Measurements from ENCODE around the gene RNF121.

RNF121 gene

DNA sequence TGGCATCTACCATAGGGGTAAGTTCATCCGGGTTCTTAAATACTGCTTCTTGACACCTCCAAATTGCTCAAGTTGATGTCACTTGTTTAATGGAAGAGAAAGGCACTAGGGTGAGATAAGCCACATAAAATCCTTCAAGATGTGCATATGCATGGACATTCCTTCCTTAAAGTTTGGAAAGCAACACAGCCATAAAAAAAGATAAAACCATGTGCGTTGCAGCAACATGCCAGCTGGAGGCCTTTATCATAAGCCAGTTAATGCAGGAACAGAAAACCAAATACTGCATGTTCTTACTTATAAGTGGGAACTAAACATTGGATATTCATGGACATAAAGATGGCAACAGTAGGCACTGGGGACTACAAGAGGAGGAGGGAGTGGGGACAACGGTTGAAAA is 61.9 kb downstream of the RNF121 start:
- ATAC-seq (no peak), DNase-seq (no peak)
- Mint-ChIP-seq H3K36me3 (ENCODE audit: low read depth) (peaks cover 9% of the 10 kb centered on the region), H3K4me3 (no peak overlapping the region), H3K9me3 (no peaks in the 10 kb centered on the region), H3K27ac (no peak overlapping the region), H3K27me3 (no peaks in the 10 kb centered on the region), H3K4me1 (peaks cover 17% of the 10 kb centered on the region)

DNA sequence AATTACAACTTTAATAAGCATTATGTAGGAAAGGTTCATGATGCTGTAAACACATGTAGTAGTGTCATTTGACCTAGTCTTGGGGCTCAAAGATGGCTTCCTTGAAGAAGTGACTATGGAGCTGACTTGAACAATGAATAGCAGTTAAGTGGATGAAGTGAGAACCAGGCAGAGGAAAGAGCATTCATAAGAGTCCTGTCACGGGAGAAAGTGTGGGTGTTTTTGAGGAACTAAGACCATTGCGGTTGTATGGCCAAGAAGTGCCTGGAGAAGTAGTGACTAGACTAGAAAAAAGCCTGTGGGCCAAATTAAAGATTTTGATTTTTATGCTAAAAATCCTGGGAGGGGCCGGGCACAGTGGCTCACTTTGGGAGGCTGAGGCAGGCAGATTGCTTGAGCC is 62.6 kb downstream of the RNF121 start:
- ATAC-seq: no peak
- H3K4me3 Mint-ChIP-seq: no peak overlapping the region
- H3K27ac Mint-ChIP-seq: no peak overlapping the region
- no peak for DNase-seq
- H3K36me3 Mint-ChIP-seq (ENCODE audit: low read depth): peaks cover 5% of the 10 kb centered on the region
- no peaks in the 10 kb centered on the region for H3K9me3 Mint-ChIP-seq
- H3K27me3 Mint-ChIP-seq: no peaks in the 10 kb centered on the region
- H3K4me1 Mint-ChIP-seq: peaks cover 15% of the 10 kb centered on the region

DNA sequence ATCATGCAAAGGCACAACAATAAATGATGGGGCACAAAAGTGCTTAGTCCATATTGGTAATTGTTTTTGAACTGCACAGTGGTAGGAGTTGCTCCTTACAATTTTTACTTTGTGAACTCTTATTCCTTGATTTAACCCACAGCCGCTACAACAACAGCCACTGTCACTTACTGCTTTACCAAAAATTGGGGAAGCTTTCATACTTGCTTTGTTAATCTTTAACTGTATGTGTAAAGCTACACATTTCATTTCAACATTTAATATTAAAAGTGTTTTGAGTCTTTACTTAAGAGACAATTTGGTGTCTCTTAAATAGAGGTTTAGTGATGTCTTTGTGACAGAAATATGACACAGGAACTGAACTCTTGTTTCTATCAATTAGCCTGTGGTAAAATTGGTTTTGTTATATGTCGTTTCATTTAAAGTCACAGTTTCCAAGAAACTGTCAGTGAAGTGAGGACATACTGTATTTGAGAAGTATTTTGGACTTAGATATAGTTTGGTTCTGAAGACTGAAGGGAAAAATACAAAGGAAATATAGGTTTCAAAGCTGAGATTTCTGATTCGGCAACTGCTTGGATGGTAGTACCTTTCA is 63.4 kb downstream of the RNF121 start:
- Mint-ChIP-seq H3K4me1 (peaks cover 15% of the 10 kb centered on the region), H3K27ac (no peak overlapping the region)

DNA sequence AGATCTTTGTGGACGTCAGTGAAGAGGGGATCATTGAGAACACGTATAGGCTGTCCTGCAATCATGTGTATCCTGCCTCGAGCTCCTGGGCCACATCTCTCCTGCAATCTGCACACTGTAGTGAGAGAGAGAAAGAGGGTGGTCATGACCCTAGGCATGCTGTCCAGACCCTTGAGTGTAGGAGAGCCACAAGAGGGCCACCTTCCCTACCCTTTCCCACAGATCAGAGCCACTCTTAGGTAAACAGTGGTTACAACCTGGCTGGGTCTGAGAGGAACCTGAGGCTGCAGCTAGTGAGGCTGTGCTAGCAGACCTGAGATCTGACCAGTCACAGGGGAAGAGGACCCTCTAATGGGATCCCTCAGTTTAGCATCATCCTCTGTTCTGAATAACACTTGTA is 65.9 kb downstream of the RNF121 start:
- ATAC-seq (no peak), DNase-seq (no peak)
- H3K27ac Mint-ChIP-seq: no peak overlapping the region
- H3K27me3 Mint-ChIP-seq: no peaks in the 10 kb centered on the region
- peaks cover 7% of the 10 kb centered on the region for H3K36me3 Mint-ChIP-seq (ENCODE audit: low read depth)
- H3K4me1 Mint-ChIP-seq: peaks cover 34% of the 10 kb centered on the region
- no peak overlapping the region for H3K4me3 Mint-ChIP-seq
- H3K9me3 Mint-ChIP-seq: no peaks in the 10 kb centered on the region

More for the DNA sequence above, 63.4 kb downstream of the RNF121 start:
- H3K9me3 Mint-ChIP-seq: no peaks in the 10 kb centered on the region
- H3K36me3 Mint-ChIP-seq (ENCODE audit: low read depth): peaks cover 5% of the 10 kb centered on the region
- H3K4me3 Mint-ChIP-seq: no peak overlapping the region
- DNase-seq (no peak), ATAC-seq (no peak)
- H3K27me3 Mint-ChIP-seq: no peaks in the 10 kb centered on the region

DNA sequence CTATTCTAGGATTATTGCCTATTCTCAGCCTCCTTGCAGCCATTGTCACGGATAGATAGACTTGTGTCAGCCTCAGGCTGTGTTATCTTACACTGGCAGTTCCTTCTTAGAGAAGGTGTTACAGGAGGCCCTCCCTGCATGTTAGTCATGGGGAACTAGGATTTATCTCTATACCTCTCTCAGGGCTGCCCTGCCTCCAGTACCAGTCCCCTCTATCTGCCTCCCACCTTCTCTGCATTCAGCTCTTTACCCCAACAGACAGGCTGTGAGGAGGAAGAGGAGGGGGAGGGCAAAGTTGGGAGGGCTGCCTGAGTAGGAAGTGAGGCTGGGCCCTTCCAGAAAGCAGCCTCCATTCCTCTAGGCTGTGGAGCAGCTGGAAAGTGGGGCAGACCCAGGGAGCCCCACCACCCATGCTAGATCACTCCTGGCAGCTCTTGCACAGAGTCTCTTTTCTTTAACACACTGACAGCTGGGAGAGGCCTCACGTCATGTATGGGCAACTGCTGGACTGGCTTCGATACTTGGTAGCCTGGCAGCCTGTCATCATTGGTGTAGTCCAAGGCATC is 67.0 kb downstream of the RNF121 start:
- ATAC-seq (no peak), DNase-seq (no peak)
- no peaks in the 10 kb centered on the region for H3K9me3 Mint-ChIP-seq
- H3K36me3 Mint-ChIP-seq (ENCODE audit: low read depth): peaks cover 5% of the 10 kb centered on the region
- H3K27ac Mint-ChIP-seq: no peak overlapping the region
- H3K4me3 Mint-ChIP-seq: no peak overlapping the region
- no peaks in the 10 kb centered on the region for H3K27me3 Mint-ChIP-seq
- H3K4me1 Mint-ChIP-seq: peaks cover 35% of the 10 kb centered on the region

DNA sequence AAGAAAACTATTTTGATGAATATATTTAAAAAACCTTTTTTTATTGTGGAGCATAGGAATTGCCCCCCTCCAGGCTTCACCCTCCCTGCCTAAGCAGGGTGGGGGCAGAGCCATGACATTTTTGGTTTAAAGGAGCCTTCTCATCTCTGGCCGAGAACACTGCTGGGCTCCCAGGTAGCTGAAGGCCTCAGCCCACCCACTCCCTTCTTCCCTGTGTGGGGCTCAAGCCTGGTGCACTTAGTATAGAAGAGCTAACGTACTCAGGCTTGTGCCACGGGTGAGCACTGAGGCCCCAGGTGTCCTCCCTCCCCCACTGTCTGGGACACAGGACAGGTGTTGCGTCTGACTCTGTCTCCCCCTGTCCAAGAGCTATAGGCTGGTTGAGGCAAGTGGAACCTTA is 67.7 kb downstream of the RNF121 start:
- H3K9me3 Mint-ChIP-seq: no peaks in the 10 kb centered on the region
- no peak overlapping the region for H3K4me3 Mint-ChIP-seq
- H3K27ac Mint-ChIP-seq: no peak overlapping the region
- H3K36me3 Mint-ChIP-seq (ENCODE audit: low read depth): peaks cover 5% of the 10 kb centered on the region
- DNase-seq: no peak
- no peak for ATAC-seq
- peaks cover 33% of the 10 kb centered on the region for H3K4me1 Mint-ChIP-seq
- no peaks in the 10 kb centered on the region for H3K27me3 Mint-ChIP-seq

DNA sequence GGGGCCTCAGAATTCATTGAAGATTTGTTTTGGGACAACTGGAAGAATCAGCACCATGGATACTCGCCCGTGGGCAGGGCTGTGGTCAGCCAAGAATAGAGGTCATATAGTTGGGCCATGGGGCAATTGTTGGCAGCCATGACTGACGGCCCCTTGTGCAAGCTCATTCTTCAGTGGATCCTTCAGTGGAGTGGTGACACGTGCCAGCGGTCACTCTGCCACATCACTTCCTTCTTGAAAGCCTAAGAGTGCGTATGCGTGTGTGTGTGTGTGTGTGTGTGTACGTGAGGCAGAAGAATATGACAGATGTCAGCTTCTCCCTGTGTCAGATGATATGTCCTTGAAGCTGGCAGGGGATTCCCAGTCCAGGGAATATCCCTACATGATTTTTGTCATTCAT is 68.1 kb downstream of the RNF121 start:
- Mint-ChIP-seq H3K4me3 (no peak overlapping the region), H3K27me3 (no peaks in the 10 kb centered on the region), H3K9me3 (no peaks in the 10 kb centered on the region), H3K27ac (no peak overlapping the region), H3K36me3 (ENCODE audit: low read depth) (peaks cover 8% of the 10 kb centered on the region), H3K4me1 (peaks cover 33% of the 10 kb centered on the region)
- no peak for DNase-seq
- ATAC-seq: no peak

DNA sequence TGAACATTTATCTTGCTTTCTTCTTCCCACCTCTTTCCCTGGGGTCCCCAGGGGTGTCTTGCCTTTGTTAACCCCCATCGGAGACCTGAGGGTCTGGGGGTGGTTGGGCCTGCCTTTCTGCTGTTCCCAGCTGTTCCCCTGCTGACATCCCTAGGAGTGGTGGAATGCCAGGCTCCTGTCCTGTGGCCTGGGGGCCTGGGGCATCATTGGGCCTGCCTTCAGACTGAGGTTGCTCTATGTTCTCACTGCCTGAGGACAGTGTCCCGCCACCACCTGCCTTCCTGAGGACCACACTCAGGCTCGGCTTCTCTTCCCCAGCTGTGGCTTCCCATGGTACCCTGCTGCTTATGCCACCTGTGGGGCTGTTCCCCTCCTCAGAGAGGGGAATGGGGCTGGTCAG is 68.7 kb downstream of the RNF121 start:
- ATAC-seq (no peak), DNase-seq (no peak)
- no peaks in the 10 kb centered on the region for H3K27me3 Mint-ChIP-seq
- peaks cover 11% of the 10 kb centered on the region for H3K36me3 Mint-ChIP-seq (ENCODE audit: low read depth)
- no peak overlapping the region for H3K4me3 Mint-ChIP-seq
- no peaks in the 10 kb centered on the region for H3K9me3 Mint-ChIP-seq
- H3K4me1 Mint-ChIP-seq: peaks cover 28% of the 10 kb centered on the region
- H3K27ac Mint-ChIP-seq: no peak overlapping the region

DNA sequence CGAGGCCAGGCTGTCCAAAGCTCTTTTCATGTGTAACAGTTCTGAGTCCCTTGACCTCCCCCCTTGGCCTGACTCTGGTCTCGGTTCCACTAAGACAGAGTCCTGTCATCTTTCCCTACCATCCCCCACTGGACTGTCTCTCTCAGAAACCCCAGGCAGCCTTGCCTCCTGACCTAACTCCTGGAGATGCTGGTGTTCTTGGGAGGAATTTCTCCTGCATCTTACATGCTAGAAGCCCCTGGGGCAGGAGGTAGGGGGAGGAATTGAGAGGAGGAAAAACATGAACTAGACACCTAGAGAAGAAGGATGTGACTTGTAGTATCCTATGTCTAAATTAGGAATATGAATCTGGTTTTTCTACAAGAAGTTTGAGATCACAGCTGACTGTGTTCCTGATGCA is 69.2 kb downstream of the RNF121 start:
- no peaks in the 10 kb centered on the region for H3K27me3 Mint-ChIP-seq
- H3K4me1 Mint-ChIP-seq: peaks cover 25% of the 10 kb centered on the region
- H3K9me3 Mint-ChIP-seq: no peaks in the 10 kb centered on the region
- DNase-seq (no peak), ATAC-seq (no peak)
- H3K4me3 Mint-ChIP-seq: no peak overlapping the region
- peak overlapping the region; percentile 81 for H3K27ac Mint-ChIP-seq
- H3K36me3 Mint-ChIP-seq (ENCODE audit: low read depth): peaks cover 13% of the 10 kb centered on the region

DNA sequence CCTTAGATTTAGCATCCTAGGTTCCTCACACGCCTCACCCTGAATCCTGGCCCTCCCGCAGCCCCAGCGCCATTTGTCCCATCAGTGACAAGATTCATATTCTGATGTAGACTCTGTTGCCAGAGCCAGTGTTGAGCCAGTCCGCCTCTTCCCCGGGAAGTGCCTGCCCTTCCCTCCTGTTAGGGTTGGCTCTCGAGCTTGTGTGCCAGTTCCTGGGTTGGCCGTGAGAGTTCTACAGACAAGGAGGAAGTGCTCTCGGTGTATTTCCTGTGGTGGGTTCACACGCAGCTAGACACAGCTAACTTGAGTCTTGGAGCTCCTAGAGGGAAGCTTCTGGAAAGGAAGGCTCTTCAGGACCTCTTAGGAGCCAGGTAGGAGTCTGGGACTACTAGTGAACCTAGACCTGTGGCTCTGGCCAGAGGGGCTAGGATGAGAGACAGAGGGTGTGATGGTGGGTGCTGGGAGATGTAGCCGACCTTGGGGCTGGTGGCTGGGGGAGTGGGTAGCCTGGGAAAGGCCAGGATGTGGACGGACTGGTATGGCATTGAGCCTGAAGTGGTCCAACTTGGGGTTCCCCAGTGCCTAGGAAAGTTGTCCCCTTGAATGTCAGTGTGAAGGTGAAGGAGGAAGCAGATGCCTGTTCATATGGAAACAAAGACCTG is 69.9 kb downstream of the RNF121 start, which contains the start of gene IL18BP:
Gene IL18BP (plus strand): TSS at position 261 of the 662 bp plus-strand sequence. CDS start 1,076 bp downstream, outside the sequence.
- no peak for ATAC-seq
- peak within 1 kb of the TSS; percentile 41 for H3K4me3 Mint-ChIP-seq
- H3K4me1 Mint-ChIP-seq: peaks cover 20% of the 10 kb centered on the region
- peaks cover 19% of the 10 kb centered on the region for H3K36me3 Mint-ChIP-seq (ENCODE audit: low read depth)
- H3K27me3 Mint-ChIP-seq: no peaks in the 10 kb centered on the region
- DNase-seq: no peak
- no peaks in the 10 kb centered on the region for H3K9me3 Mint-ChIP-seq
- peak within 1 kb of the TSS; percentile 81 for H3K27ac Mint-ChIP-seq

DNA sequence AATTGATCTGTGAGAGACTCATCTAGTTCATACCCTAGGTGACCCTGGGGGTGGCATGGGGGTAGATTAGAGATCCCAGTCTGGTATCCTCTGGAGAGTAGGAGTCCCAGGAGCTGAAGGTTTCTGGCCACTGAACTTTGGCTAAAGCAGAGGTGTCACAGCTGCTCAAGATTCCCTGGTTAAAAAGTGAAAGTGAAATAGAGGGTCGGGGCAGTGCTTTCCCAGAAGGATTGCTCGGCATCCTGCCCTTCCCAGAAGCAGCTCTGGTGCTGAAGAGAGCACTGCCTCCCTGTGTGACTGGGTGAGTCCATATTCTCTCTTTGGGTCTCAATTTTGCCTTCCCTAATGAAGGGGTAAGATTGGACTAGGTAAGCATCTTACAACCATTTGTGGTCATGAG is 70.5 kb downstream of the RNF121 start:
- H3K4me3 Mint-ChIP-seq: peak overlapping the region; percentile 41
- ATAC-seq: no peak

DNA sequence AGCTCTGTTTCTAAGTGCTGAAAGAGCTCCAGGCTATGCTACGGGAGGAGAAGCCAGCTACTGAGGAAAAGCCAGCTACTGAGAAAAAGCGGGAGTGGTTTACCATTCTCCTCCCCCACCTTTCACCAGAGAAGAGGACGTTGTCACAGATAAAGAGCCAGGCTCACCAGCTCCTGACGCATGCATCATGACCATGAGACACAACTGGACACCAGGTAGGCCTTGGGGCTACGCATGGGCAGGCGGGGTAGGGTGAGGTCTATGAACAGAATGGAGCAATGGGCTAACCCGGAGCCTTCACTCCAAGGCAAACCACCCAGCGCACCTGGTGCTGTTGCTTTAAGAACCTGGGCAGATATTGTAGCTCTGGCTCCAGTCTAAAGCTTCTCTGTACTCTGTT is 71.0 kb downstream of the RNF121 start:
- H3K4me3 Mint-ChIP-seq: no peak overlapping the region
- H3K9me3 Mint-ChIP-seq: no peaks in the 10 kb centered on the region
- peaks cover 19% of the 10 kb centered on the region for H3K36me3 Mint-ChIP-seq (ENCODE audit: low read depth)
- H3K27me3 Mint-ChIP-seq: no peaks in the 10 kb centered on the region
- no peak for DNase-seq
- peak overlapping the region; percentile 81 for H3K27ac Mint-ChIP-seq
- peaks cover 20% of the 10 kb centered on the region for H3K4me1 Mint-ChIP-seq
- no peak for ATAC-seq

More for the DNA sequence above, 70.5 kb downstream of the RNF121 start:
- no peak for DNase-seq
- Mint-ChIP-seq H3K9me3 (no peaks in the 10 kb centered on the region), H3K27me3 (no peaks in the 10 kb centered on the region), H3K36me3 (ENCODE audit: low read depth) (peaks cover 19% of the 10 kb centered on the region), H3K27ac (peak overlapping the region; percentile 81), H3K4me1 (peaks cover 20% of the 10 kb centered on the region)

DNA sequence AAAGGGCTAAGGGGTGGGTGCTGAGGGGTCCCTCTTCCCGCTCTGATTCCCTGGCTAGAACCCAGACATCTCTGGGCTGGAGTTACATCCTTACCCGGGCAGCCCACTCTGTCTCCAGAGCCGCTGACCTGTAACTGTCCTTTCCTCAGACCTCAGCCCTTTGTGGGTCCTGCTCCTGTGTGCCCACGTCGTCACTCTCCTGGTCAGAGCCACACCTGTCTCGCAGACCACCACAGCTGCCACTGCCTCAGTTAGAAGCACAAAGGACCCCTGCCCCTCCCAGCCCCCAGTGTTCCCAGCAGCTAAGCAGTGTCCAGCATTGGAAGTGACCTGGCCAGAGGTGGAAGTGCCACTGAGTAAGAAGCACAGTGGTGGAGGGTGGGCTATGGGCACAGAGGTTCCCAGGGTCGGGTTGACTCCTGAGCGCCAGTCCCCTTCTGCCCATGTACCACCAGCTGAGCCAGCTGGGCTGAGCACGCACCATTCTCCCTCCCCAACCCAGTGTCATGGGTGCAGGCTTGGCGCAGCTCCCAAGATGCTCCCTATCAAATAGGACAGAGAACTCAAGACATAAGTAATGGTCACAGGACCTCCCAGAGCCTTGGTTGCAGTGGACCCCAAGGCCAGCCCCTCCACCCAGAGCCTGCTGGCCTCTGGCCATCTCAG is 71.5 kb downstream of the RNF121 start:
- peaks cover 19% of the 10 kb centered on the region for H3K36me3 Mint-ChIP-seq (ENCODE audit: low read depth)
- no peak overlapping the region for H3K4me3 Mint-ChIP-seq
- peak overlapping the region; percentile 11 for H3K27ac Mint-ChIP-seq
- peaks cover 20% of the 10 kb centered on the region for H3K4me1 Mint-ChIP-seq
- DNase-seq (no peak), ATAC-seq (no peak)
- H3K9me3 Mint-ChIP-seq: no peaks in the 10 kb centered on the region
- H3K27me3 Mint-ChIP-seq: no peaks in the 10 kb centered on the region

DNA sequence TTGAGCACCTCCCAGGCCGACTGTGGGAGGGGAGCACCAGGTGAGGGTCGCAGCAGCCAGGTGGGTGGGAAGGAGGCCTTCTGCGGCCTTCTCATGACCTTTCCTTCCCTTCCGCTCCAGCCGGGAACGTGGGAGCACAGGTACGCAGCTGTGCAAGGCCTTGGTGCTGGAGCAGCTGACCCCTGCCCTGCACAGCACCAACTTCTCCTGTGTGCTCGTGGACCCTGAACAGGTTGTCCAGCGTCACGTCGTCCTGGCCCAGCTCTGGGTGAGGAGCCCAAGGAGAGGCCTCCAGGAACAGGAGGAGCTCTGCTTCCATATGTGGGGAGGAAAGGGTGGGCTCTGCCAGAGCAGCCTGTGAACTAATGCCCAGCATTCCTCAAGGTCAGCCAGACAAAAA is 72.4 kb downstream of the RNF121 start:
- no peaks in the 10 kb centered on the region for H3K9me3 Mint-ChIP-seq
- H3K27ac Mint-ChIP-seq: no peak overlapping the region
- H3K4me3 Mint-ChIP-seq: no peak overlapping the region
- no peaks in the 10 kb centered on the region for H3K27me3 Mint-ChIP-seq
- DNase-seq (no peak), ATAC-seq (no peak)
- peaks cover 23% of the 10 kb centered on the region for H3K36me3 Mint-ChIP-seq (ENCODE audit: low read depth)
- peaks cover 20% of the 10 kb centered on the region for H3K4me1 Mint-ChIP-seq

Data from activated naive CD8-positive, alpha-beta T cell treated with anti-CD3 and anti-CD28 coated beads, Interleukin-2, amount 50 U/mL, for 24 hours (primary cell).